WTC11 (cell line): ENCODE results near the gene CD22. TPM values are rescaled to one million over a fixed set of nuclear protein-coding genes. Genes with fewer than 3 reads are reported as not detected.

Source experiments
- ATAC-seq: fragments of 200-7000 bp; cut with Tn5 transposase; 2 replicates; pipeline ENCODE4 v1.10.0; 2021; ENCODE audit warnings: mild to moderate bottlenecking, moderate library complexity
- CTCF ChIA-PET: fragments of 300-600 bp; sonication (Branson Sonifier 250); formaldehyde crosslinking; loops from one replicate; lab custom pipeline; 2021; ENCODE audit warnings: antibody characterized with exemption; lab: Charles Lee
- POLR2A ChIA-PET: fragments of 350-600 bp; sonication (Branson Sonifier 250); formaldehyde crosslinking; loops from one replicate; lab custom pipeline; 2021; ENCODE audit warnings: antibody characterized with exemption; lab: Charles Lee
- DNase-seq: peaks from one replicate; pipeline ENCODE4 v3.0.0; 2021; ENCODE audit warnings: low spot score
- H3K27ac Mint-ChIP-seq: 2 replicates; pipeline ENCODE4 v1.8.0; 2021; ENCODE audit warnings: mixed read lengths
- H3K27me3 Mint-ChIP-seq: 2 replicates; pipeline ENCODE4 v1.8.0; 2021; ENCODE audit warnings: low read depth, mild to moderate bottlenecking, moderate library complexity, mixed read lengths
- H3K36me3 Mint-ChIP-seq: 2 replicates; pipeline ENCODE4 v1.8.0; 2021; ENCODE audit warnings: mixed read lengths
- H3K4me1 Mint-ChIP-seq: 2 replicates; pipeline ENCODE4 v1.8.0; 2022; ENCODE audit warnings: mixed read lengths
- H3K4me3 Mint-ChIP-seq: 2 replicates; pipeline ENCODE4 v1.8.0; 2021; ENCODE audit warnings: mild to moderate bottlenecking, moderate library complexity, mixed read lengths
- H3K9me3 Mint-ChIP-seq: 2 replicates; pipeline ENCODE4 v1.8.0; 2021; ENCODE audit warnings: mixed read lengths
- ETV6 ChIP-seq: sonication (generic); formaldehyde crosslinking; IDR thresholded peaks from 2 replicates; pipeline ENCODE4 v1.8.1; 2022; ENCODE audit warnings: mild to moderate bottlenecking, missing genetic modification reagents
- FOXJ3 ChIP-seq: sonication (generic); formaldehyde crosslinking; IDR thresholded peaks from 2 replicates; pipeline ENCODE4 v1.9.0; 2021; ENCODE audit warnings: missing genetic modification reagents, mild to moderate bottlenecking, borderline replicate concordance
- FOXP1 ChIP-seq: sonication (generic); formaldehyde crosslinking; IDR thresholded peaks from 2 replicates; pipeline ENCODE4 v1.8.0; 2022; ENCODE audit warnings: missing genetic modification reagents, mild to moderate bottlenecking, moderate library complexity, borderline replicate concordance
- GRHL2 ChIP-seq: fragments of 250-450 bp; sonication (Bioruptor Pico); IDR thresholded peaks from 2 replicates; pipeline ENCODE4 v1.8.0; 2022; ENCODE audit warnings: mild to moderate bottlenecking, moderate library complexity; ENCODE audit not compliant: insufficient replicate concordance, severe bottlenecking
- GTF2I ChIP-seq: fragments of 250-450 bp; sonication (Bioruptor Pico); conservative IDR thresholded peaks from 2 replicates; pipeline ENCODE4 v1.4.0; 2021; ENCODE audit warnings: mild to moderate bottlenecking
- HMGA2 ChIP-seq: fragments of 250-450 bp; sonication (Bioruptor Pico); IDR thresholded peaks from 2 replicates; pipeline ENCODE4 v1.4.0; 2021; ENCODE audit warnings: mild to moderate bottlenecking, moderate library complexity
- JAZF1 ChIP-seq: fragments of 250-450 bp; sonication (Bioruptor Pico); IDR thresholded peaks from 2 replicates; pipeline ENCODE4 v1.9.0; 2021; ENCODE audit warnings: moderate library complexity, mild to moderate bottlenecking, inconsistent platforms
- JUN ChIP-seq: sonication (generic); formaldehyde crosslinking; IDR thresholded peaks from 2 replicates; pipeline ENCODE4 v1.8.0; 2023; ENCODE audit warnings: mild to moderate bottlenecking, missing genetic modification reagents
- MXD4 ChIP-seq: fragments of 250-450 bp; sonication (Bioruptor Pico); IDR thresholded peaks from 2 replicates; pipeline ENCODE4 v1.8.0; 2021; ENCODE audit warnings: mild to moderate bottlenecking, moderate library complexity, borderline replicate concordance
- TEAD1 ChIP-seq: sonication (generic); formaldehyde crosslinking; IDR thresholded peaks from 2 replicates; pipeline ENCODE4 v1.8.0; 2022; ENCODE audit warnings: mild to moderate bottlenecking, missing genetic modification reagents
- TP53 ChIP-seq: sonication (generic); formaldehyde crosslinking; IDR thresholded peaks from 2 replicates; pipeline ENCODE4 v1.8.1; 2023; ENCODE audit warnings: mild to moderate bottlenecking, missing genetic modification reagents
- ZNF317 ChIP-seq: sonication (generic); formaldehyde crosslinking; IDR thresholded peaks from 2 replicates; pipeline ENCODE4 v1.8.1; 2023; ENCODE audit warnings: low read depth, mild to moderate bottlenecking, moderate library complexity, missing genetic modification reagents, borderline replicate concordance
- total RNA-seq: library from RNA; stranded (reverse); gene quantifications from 3 replicates; pipeline ENCODE4 v1.2.3, GENCODE V29; 2021
- TF ChIP-seq, protein P1 (sequence below): sonication (generic); formaldehyde crosslinking; IDR thresholded peaks from 2 replicates; pipeline ENCODE4 v1.8.1; 2022; ENCODE audit warnings: missing genetic modification reagents, borderline replicate concordance
- TF ChIP-seq, protein P2 (sequence below): sonication (generic); formaldehyde crosslinking; IDR thresholded peaks from 2 replicates; pipeline ENCODE4 v1.8.1; 2023; ENCODE audit warnings: mild to moderate bottlenecking, moderate library complexity, missing genetic modification reagents
- TF ChIP-seq, protein P3 (sequence below): sonication (generic); formaldehyde crosslinking; IDR thresholded peaks from 2 replicates; pipeline ENCODE4 v1.8.0; 2023; ENCODE audit warnings: mild to moderate bottlenecking, missing genetic modification reagents
- TF ChIP-seq, protein P4 (sequence below): sonication (generic); formaldehyde crosslinking; IDR thresholded peaks from 2 replicates; pipeline ENCODE4 v1.8.1; 2022; ENCODE audit warnings: low read depth, mild to moderate bottlenecking, moderate library complexity, missing genetic modification reagents, borderline replicate concordance
- TF ChIP-seq, protein P5 (sequence below): sonication (generic); formaldehyde crosslinking; IDR thresholded peaks from 2 replicates; pipeline ENCODE4 v1.8.1; 2023; ENCODE audit warnings: mild to moderate bottlenecking, missing genetic modification reagents, moderate library complexity
- TF ChIP-seq, protein P6 (sequence below): fragments of 250-450 bp; sonication (Bioruptor Pico); IDR thresholded peaks from 2 replicates; pipeline ENCODE4 v1.9.0; 2021; ENCODE audit warnings: mild to moderate bottlenecking
- TF ChIP-seq, protein P7 (sequence below): fragments of 250-450 bp; sonication (Bioruptor Pico); IDR thresholded peaks from 2 replicates; pipeline ENCODE4 v1.8.0; 2021; ENCODE audit warnings: mild to moderate bottlenecking

Gene CD22
- total RNA-seq, 1 experiment from 2014 or later, result 0.28 TPM

DNA sequence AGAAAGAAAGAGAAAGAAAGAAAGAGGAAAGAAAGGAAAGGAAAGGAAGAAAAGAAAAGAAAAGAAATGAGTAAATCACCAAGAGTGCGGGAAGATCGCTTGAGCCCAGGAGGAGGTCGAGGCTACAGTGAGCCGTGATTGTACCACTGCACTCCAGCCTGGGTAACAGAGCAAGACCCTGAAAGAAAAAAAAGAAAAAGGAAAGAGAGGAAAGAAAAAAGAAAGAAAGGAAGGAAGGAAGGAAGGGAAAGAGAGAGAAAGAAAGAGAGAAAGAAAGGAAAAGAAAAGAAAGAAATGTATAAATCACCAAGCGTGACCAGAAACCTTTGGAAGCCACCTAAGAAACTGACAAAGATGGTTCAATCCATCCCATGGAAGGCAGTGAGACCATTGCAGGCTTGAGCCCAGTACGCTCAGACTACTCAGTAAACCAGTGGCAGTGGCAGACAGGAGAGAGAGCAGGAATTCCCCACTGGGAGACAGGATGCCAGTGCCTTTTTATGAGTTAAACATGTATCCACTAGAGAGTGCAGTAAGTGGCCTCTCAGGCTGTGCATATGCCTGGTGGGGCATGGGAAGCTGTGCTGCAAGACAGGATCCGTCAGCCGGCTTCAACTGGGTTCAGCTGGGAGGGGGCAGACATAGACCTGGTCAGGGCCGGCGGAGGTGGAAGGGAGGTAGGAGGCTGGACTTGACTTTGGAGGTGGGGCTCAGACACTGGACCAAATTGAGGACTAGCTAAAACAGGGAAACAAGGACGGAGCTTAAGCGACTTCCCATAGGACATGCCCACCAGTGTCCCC, 46.7 kb downstream of the CD22 start:
- H3K4me1 Mint-ChIP-seq, result peaks cover 10% of the 10 kb centered on the region
- peaks cover 11% of the 10 kb centered on the region for H3K27me3 Mint-ChIP-seq
- ChIA-PET POLR2A (no interaction called here), CTCF (interaction anchor here (1.0 kb wide), 1 partner anchor 23 kb away, joined by 4 read pairs; no protein-coding TSS in a partner anchor)
- TF ChIP-seq JUN (CRISPR knock-in tag), result no peak
- TF ChIP-seq, protein P1, sequence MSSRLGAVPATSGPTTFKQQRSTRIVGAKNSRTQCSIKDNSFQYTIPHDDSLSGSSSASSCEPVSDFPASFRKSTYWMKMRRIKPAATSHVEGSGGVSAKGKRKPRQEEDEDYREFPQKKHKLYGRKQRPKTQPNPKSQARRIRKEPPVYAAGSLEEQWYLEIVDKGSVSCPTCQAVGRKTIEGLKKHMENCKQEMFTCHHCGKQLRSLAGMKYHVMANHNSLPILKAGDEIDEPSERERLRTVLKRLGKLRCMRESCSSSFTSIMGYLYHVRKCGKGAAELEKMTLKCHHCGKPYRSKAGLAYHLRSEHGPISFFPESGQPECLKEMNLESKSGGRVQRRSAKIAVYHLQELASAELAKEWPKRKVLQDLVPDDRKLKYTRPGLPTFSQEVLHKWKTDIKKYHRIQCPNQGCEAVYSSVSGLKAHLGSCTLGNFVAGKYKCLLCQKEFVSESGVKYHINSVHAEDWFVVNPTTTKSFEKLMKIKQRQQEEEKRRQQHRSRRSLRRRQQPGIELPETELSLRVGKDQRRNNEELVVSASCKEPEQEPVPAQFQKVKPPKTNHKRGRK (CRISPR knock-in tag), result 0 out of 2 replicates have a peak, but pooled peaks have one; percentile 18
- no peak for ATAC-seq
- H3K36me3 Mint-ChIP-seq, result no peaks in the 10 kb centered on the region
- H3K27ac Mint-ChIP-seq, result no peak overlapping the region
- no peak overlapping the region for H3K4me3 Mint-ChIP-seq
- no peak for DNase-seq
- peaks cover 19% of the 10 kb centered on the region for H3K9me3 Mint-ChIP-seq

DNA sequence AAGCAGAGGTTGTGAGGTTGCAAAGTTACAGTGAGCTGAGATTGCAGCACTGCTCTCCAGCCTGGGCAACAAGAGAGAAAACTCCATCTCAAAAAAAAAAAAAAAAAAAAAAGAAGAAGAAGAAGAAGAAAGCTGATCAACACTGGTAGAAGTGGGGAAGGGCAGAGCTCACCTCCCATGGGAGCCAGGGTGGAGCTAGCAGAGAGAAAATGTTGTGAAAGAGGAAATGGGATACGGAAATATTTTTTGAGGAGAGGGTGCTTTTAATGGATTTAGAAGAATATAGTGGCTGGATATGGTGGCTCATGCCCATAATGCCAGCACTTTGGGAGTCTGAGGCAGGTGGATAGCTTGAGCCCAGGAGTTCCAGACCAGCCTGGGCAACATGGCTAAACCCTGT, 48.7 kb downstream of the CD22 start:
- ChIA-PET POLR2A (interaction anchor here (0.6 kb wide), 2 partner anchors 142 to 262 kb away, joined by 3 to 7 read pairs; no protein-coding TSS in a partner anchor), CTCF (interaction anchor here (0.5 to 1.0 kb wide), 5 partner anchors 17 to 310 kb away, joined by 3 to 6 read pairs (median 3); no protein-coding TSS in a partner anchor)
- Mint-ChIP-seq H3K4me1 (peaks cover 14% of the 10 kb centered on the region), H3K9me3 (peaks cover 30% of the 10 kb centered on the region), H3K27ac (no peak overlapping the region), H3K4me3 (no peak overlapping the region), H3K27me3 (peaks cover 22% of the 10 kb centered on the region), H3K36me3 (peaks cover 3% of the 10 kb centered on the region; the same call in 1 of the 2 replicates)
- DNase-seq (no peak), ATAC-seq (no peak)
- TF ChIP-seq, protein P2, sequence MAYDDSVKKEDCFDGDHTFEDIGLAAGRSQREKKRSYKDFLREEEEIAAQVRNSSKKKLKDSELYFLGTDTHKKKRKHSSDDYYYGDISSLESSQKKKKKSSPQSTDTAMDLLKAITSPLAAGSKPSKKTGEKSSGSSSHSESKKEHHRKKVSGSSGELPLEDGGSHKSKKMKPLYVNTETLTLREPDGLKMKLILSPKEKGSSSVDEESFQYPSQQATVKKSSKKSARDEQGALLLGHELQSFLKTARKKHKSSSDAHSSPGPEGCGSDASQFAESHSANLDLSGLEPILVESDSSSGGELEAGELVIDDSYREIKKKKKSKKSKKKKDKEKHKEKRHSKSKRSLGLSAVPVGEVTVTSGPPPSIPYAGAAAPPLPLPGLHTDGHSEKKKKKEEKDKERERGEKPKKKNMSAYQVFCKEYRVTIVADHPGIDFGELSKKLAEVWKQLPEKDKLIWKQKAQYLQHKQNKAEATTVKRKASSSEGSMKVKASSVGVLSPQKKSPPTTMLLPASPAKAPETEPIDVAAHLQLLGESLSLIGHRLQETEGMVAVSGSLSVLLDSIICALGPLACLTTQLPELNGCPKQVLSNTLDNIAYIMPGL (CRISPR knock-in tag), result no peak
- TF ChIP-seq ETV6 (CRISPR knock-in tag) (no peak), GTF2I (CRISPR knock-in tag) (no peak), HMGA2 (CRISPR knock-in tag) (no peak), GRHL2 (no peak), MXD4 (no peak), FOXP1 (no peak), JAZF1 (no peak), FOXJ3 (CRISPR knock-in tag) (no peak), TP53 (CRISPR knock-in tag) (no peak), ZNF317 (no peak), TEAD1 (no peak)
- TF ChIP-seq, protein P3, sequence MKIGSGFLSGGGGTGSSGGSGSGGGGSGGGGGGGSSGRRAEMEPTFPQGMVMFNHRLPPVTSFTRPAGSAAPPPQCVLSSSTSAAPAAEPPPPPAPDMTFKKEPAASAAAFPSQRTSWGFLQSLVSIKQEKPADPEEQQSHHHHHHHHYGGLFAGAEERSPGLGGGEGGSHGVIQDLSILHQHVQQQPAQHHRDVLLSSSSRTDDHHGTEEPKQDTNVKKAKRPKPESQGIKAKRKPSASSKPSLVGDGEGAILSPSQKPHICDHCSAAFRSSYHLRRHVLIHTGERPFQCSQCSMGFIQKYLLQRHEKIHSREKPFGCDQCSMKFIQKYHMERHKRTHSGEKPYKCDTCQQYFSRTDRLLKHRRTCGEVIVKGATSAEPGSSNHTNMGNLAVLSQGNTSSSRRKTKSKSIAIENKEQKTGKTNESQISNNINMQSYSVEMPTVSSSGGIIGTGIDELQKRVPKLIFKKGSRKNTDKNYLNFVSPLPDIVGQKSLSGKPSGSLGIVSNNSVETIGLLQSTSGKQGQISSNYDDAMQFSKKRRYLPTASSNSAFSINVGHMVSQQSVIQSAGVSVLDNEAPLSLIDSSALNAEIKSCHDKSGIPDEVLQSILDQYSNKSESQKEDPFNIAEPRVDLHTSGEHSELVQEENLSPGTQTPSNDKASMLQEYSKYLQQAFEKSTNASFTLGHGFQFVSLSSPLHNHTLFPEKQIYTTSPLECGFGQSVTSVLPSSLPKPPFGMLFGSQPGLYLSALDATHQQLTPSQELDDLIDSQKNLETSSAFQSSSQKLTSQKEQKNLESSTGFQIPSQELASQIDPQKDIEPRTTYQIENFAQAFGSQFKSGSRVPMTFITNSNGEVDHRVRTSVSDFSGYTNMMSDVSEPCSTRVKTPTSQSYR (CRISPR knock-in tag), result no peak
- TF ChIP-seq, protein P4, sequence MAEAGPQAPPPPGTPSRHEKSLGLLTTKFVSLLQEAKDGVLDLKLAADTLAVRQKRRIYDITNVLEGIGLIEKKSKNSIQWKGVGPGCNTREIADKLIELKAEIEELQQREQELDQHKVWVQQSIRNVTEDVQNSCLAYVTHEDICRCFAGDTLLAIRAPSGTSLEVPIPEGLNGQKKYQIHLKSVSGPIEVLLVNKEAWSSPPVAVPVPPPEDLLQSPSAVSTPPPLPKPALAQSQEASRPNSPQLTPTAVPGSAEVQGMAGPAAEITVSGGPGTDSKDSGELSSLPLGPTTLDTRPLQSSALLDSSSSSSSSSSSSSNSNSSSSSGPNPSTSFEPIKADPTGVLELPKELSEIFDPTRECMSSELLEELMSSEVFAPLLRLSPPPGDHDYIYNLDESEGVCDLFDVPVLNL (CRISPR knock-in tag), result no peak
- TF ChIP-seq, protein P5, sequence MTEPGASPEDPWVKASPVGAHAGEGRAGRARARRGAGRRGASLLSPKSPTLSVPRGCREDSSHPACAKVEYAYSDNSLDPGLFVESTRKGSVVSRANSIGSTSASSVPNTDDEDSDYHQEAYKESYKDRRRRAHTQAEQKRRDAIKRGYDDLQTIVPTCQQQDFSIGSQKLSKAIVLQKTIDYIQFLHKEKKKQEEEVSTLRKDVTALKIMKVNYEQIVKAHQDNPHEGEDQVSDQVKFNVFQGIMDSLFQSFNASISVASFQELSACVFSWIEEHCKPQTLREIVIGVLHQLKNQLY, result no peak
- TF ChIP-seq, protein P6, sequence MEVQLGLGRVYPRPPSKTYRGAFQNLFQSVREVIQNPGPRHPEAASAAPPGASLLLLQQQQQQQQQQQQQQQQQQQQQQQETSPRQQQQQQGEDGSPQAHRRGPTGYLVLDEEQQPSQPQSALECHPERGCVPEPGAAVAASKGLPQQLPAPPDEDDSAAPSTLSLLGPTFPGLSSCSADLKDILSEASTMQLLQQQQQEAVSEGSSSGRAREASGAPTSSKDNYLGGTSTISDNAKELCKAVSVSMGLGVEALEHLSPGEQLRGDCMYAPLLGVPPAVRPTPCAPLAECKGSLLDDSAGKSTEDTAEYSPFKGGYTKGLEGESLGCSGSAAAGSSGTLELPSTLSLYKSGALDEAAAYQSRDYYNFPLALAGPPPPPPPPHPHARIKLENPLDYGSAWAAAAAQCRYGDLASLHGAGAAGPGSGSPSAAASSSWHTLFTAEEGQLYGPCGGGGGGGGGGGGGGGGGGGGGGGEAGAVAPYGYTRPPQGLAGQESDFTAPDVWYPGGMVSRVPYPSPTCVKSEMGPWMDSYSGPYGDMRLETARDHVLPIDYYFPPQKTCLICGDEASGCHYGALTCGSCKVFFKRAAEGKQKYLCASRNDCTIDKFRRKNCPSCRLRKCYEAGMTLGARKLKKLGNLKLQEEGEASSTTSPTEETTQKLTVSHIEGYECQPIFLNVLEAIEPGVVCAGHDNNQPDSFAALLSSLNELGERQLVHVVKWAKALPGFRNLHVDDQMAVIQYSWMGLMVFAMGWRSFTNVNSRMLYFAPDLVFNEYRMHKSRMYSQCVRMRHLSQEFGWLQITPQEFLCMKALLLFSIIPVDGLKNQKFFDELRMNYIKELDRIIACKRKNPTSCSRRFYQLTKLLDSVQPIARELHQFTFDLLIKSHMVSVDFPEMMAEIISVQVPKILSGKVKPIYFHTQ, result no peak
- TF ChIP-seq, protein P7, sequence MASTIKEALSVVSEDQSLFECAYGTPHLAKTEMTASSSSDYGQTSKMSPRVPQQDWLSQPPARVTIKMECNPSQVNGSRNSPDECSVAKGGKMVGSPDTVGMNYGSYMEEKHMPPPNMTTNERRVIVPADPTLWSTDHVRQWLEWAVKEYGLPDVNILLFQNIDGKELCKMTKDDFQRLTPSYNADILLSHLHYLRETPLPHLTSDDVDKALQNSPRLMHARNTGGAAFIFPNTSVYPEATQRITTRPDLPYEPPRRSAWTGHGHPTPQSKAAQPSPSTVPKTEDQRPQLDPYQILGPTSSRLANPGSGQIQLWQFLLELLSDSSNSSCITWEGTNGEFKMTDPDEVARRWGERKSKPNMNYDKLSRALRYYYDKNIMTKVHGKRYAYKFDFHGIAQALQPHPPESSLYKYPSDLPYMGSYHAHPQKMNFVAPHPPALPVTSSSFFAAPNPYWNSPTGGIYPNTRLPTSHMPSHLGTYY (CRISPR knock-in tag), result no peak
